Naive B cell (primary cell): ENCODE results near the gene TICRR. TPM values are rescaled to one million over a fixed set of nuclear protein-coding genes. Genes with fewer than 3 reads are reported as not detected.

ENCODE experiments used
- ATAC-seq, 2 donors: fragments of 150-1000 bp; cut with Tn5 transposase; 2 replicates each; pipeline ENCODE4 v1.10.0; 2021; ENCODE audit warnings: low read depth in 2 of 2, mild to moderate bottlenecking in 2 of 2, moderate library complexity in 2 of 2
- DNase-seq: peaks from one replicate; pipeline ENCODE4 v3.0.0; 2022
- H3K27ac Mint-ChIP-seq, 6 donors: one replicate each; pipeline ENCODE4 v1.8.0; 2020 to 2022; ENCODE audit warnings: mild to moderate bottlenecking in 6 of 6, mixed read lengths in 6 of 6, moderate library complexity in 5 of 6, inconsistent platforms in 2 of 6
- H3K27me3 Mint-ChIP-seq, 3 donors: one replicate each; pipeline ENCODE4 v1.8.0; 2021 to 2022; ENCODE audit warnings: mixed read lengths in 3 of 3, mild to moderate bottlenecking in 1 of 3
- H3K36me3 Mint-ChIP-seq, 2 donors: one replicate each; pipeline ENCODE4 v1.8.0; 2020 to 2022; ENCODE audit warnings: mixed read lengths in 2 of 2, inconsistent platforms in 1 of 2, mild to moderate bottlenecking in 1 of 2
- H3K4me1 Mint-ChIP-seq, 3 donors: one replicate each; pipeline ENCODE4 v1.8.0; 2020 to 2022; ENCODE audit warnings: mixed read lengths in 3 of 3, inconsistent platforms in 1 of 3, mild to moderate bottlenecking in 1 of 3, moderate library complexity in 1 of 3
- H3K4me3 Mint-ChIP-seq, 8 donors: one replicate each; pipeline ENCODE4 v1.8.0; 2020 to 2022; ENCODE audit warnings: mild to moderate bottlenecking in 8 of 8, mixed read lengths in 8 of 8, moderate library complexity in 8 of 8, inconsistent platforms in 2 of 8
- H3K9me3 Mint-ChIP-seq, 7 donors: one replicate each; pipeline ENCODE4 v1.8.0; 2020 to 2022; ENCODE audit warnings: mixed read lengths in 7 of 7, mild to moderate bottlenecking in 5 of 7, inconsistent platforms in 2 of 7, moderate library complexity in 1 of 7
- polyA plus RNA-seq, 6 donors: library from polyadenylated mRNA; unstranded; fragments of 300-500 nt; fragmentation: Illumina TruSeq; gene quantifications; one replicate each; pipeline ENCODE4 v1.2.3, GENCODE V29; 2021; ENCODE audit warnings: low read depth in 6 of 6

Gene TICRR
- polyA plus RNA-seq, 6 donors from 2014 or later: not detected

GRCh38 chr15:89656116-89656815 is 81.0 kb downstream of the TICRR start:
- peaks cover 9 to 17% (median 12%) of the 10 kb centered on the region in 3 donors for H3K4me1 Mint-ChIP-seq
- DNase-seq (no peak), ATAC-seq (no peak)
- H3K9me3 Mint-ChIP-seq: peaks cover 0 to 2% (median 0%) of the 10 kb centered on the region in 7 donors
- peaks cover 0 to 4% of the 10 kb centered on the region in 2 donors for H3K36me3 Mint-ChIP-seq
- peak overlapping the region in 6 of 8 donors; percentile 62 to 81 (median 76) for H3K4me3 Mint-ChIP-seq
- no peak overlapping the region for H3K27ac Mint-ChIP-seq
- peaks cover 50 to 75% (median 62%) of the 10 kb centered on the region in 3 donors for H3K27me3 Mint-ChIP-seq

- DNase-seq: no peak
- ATAC-seq: no peak
- H3K9me3 Mint-ChIP-seq: peaks cover 0 to 2% (median 0%) of the 10 kb centered on the region in 7 donors
- peaks cover 9 to 17% (median 12%) of the 10 kb centered on the region in 3 donors for H3K4me1 Mint-ChIP-seq
- peaks cover 60 to 73% (median 63%) of the 10 kb centered on the region in 3 donors for H3K27me3 Mint-ChIP-seq
- H3K36me3 Mint-ChIP-seq: peaks cover 0 to 4% of the 10 kb centered on the region in 2 donors
- H3K27ac Mint-ChIP-seq: no peak overlapping the region
- no peak overlapping the region for H3K4me3 Mint-ChIP-seq
Observed at GRCh38 chr15:89657686-89658200, 82.5 kb downstream of the TICRR start.

GRCh38 chr15:89659295-89659694 is 84.0 kb downstream of the TICRR start:
- Mint-ChIP-seq H3K4me1 (peaks cover 6 to 13% (median 10%) of the 10 kb centered on the region in 3 donors), H3K4me3 (no peak overlapping the region), H3K27me3 (peaks cover 57 to 62% (median 59%) of the 10 kb centered on the region in 3 donors), H3K9me3 (peaks cover 0 to 2% (median 0%) of the 10 kb centered on the region in 7 donors), H3K27ac (peak overlapping the region in 1 of 6 donors; percentile 1), H3K36me3 (peaks cover 0 to 4% of the 10 kb centered on the region in 2 donors)
- no peak for DNase-seq
- no peak for ATAC-seq

GRCh38 chr15:89660556-89660955 is 85.3 kb downstream of the TICRR start:
- DNase-seq (no peak), ATAC-seq (no peak)
- Mint-ChIP-seq H3K9me3 (peaks cover 0 to 2% (median 0%) of the 10 kb centered on the region in 7 donors), H3K4me1 (peaks cover 0 to 11% (median 7%) of the 10 kb centered on the region in 3 donors), H3K36me3 (peaks cover 0 to 4% of the 10 kb centered on the region in 2 donors), H3K4me3 (no peak overlapping the region), H3K27ac (no peak overlapping the region), H3K27me3 (peaks cover 58 to 61% (median 59%) of the 10 kb centered on the region in 3 donors)

GRCh38 chr15:89662893-89663626 is 87.8 kb downstream of the TICRR start:
- Mint-ChIP-seq H3K36me3 (no peaks in the 10 kb centered on the region), H3K27me3 (peaks cover 47 to 60% (median 55%) of the 10 kb centered on the region in 3 donors), H3K4me3 (no peak overlapping the region), H3K9me3 (peaks cover 0 to 3% (median 0%) of the 10 kb centered on the region in 7 donors), H3K27ac (no peak overlapping the region), H3K4me1 (peaks cover 0 to 4% (median 4%) of the 10 kb centered on the region in 3 donors)
- DNase-seq (no peak), ATAC-seq (no peak)

- H3K27me3 Mint-ChIP-seq: peaks cover 41 to 58% (median 49%) of the 10 kb centered on the region in 3 donors
- peak overlapping the region in 5 of 8 donors; percentile 15 to 53 (median 41) for H3K4me3 Mint-ChIP-seq
- no peaks in the 10 kb centered on the region for H3K36me3 Mint-ChIP-seq
- H3K4me1 Mint-ChIP-seq: peaks cover 0 to 4% (median 4%) of the 10 kb centered on the region in 3 donors
- ATAC-seq: no peak
- H3K27ac Mint-ChIP-seq: peak overlapping the region in 1 of 6 donors; percentile 53
- H3K9me3 Mint-ChIP-seq: peaks cover 0 to 4% (median 0%) of the 10 kb centered on the region in 7 donors
- DNase-seq: no peak
Observed at GRCh38 chr15:89664441-89665350, 89.4 kb downstream of the TICRR start.

- no peak for ATAC-seq
- Mint-ChIP-seq H3K4me1 (peaks cover 0 to 4% (median 4%) of the 10 kb centered on the region in 3 donors), H3K9me3 (peaks cover 0 to 3% (median 0%) of the 10 kb centered on the region in 7 donors), H3K27ac (no peak overlapping the region), H3K27me3 (peaks cover 34 to 55% (median 45%) of the 10 kb centered on the region in 3 donors), H3K36me3 (no peaks in the 10 kb centered on the region), H3K4me3 (peak overlapping the region in 1 of 8 donors; percentile 10)
- no peak for DNase-seq
Observed at GRCh38 chr15:89665449-89666181, 90.3 kb downstream of the TICRR start.

GRCh38 chr15:89666184-89666857 is 91.1 kb downstream of the TICRR start:
- ATAC-seq (no peak), DNase-seq (no peak)
- Mint-ChIP-seq H3K4me1 (peaks cover 0 to 4% (median 4%) of the 10 kb centered on the region in 3 donors), H3K4me3 (peak overlapping the region in 2 of 8 donors; percentile 10 to 59), H3K36me3 (no peaks in the 10 kb centered on the region), H3K27me3 (peaks cover 30 to 57% (median 48%) of the 10 kb centered on the region in 3 donors), H3K27ac (no peak overlapping the region), H3K9me3 (peaks cover 0 to 3% (median 0%) of the 10 kb centered on the region in 7 donors)

GRCh38 chr15:89666858-89667705 is 91.8 kb downstream of the TICRR start:
- Mint-ChIP-seq H3K4me3 (no peak overlapping the region), H3K9me3 (peaks cover 0 to 3% (median 0%) of the 10 kb centered on the region in 7 donors), H3K27me3 (peaks cover 26 to 57% (median 46%) of the 10 kb centered on the region in 3 donors), H3K4me1 (peaks cover 0 to 4% (median 4%) of the 10 kb centered on the region in 3 donors), H3K36me3 (no peaks in the 10 kb centered on the region), H3K27ac (no peak overlapping the region)
- DNase-seq (no peak), ATAC-seq (no peak)

GRCh38 chr15:89667706-89667960 is 92.4 kb downstream of the TICRR start:
- DNase-seq (no peak), ATAC-seq (no peak)
- no peak overlapping the region for H3K27ac Mint-ChIP-seq
- no peaks in the 10 kb centered on the region for H3K36me3 Mint-ChIP-seq
- H3K27me3 Mint-ChIP-seq: peaks cover 21 to 53% (median 41%) of the 10 kb centered on the region in 3 donors
- peaks cover 0 to 4% (median 4%) of the 10 kb centered on the region in 3 donors for H3K4me1 Mint-ChIP-seq
- no peak overlapping the region for H3K4me3 Mint-ChIP-seq
- peaks cover 0 to 3% (median 0%) of the 10 kb centered on the region in 7 donors for H3K9me3 Mint-ChIP-seq

GRCh38 chr15:89668171-89668570 is 92.9 kb downstream of the TICRR start:
- Mint-ChIP-seq H3K4me3 (no peak overlapping the region), H3K27ac (no peak overlapping the region), H3K9me3 (peaks cover 0 to 3% (median 0%) of the 10 kb centered on the region in 7 donors), H3K36me3 (no peaks in the 10 kb centered on the region), H3K27me3 (peaks cover 21 to 51% (median 38%) of the 10 kb centered on the region in 3 donors), H3K4me1 (peaks cover 0 to 4% (median 4%) of the 10 kb centered on the region in 3 donors)
- no peak for ATAC-seq
- DNase-seq: no peak
